ENCODE measurements around the gene TCHHL1. TPM values are rescaled to one million over a fixed set of nuclear protein-coding genes. Genes with fewer than 3 reads are reported as not detected.

The TCHHL1 gene
- total and polyA plus RNA-seq, 9 of the 15 experiments (the other 6 are each of a cell fraction or from before 2014, with no cell fraction given): not detected

- WGBS (ENCODE audit: insufficient coverage, low coverage, missing lambda C conversion rate): 50% methylated on average over 3 of the region's 3 CpGs
- intact Hi-C loops (cut with micrococcal nuclease): no loop called here
Measured at GRCh38 chr1:152044386-152044785, 44.5 kb downstream of the TCHHL1 start.

More at GRCh38 chr1:152044386-152044785, 44.5 kb downstream of the TCHHL1 start:
- Histone ChIP-seq H3K4me1 (replicated peaks in 1 of 2; ENCODE audit: control insufficient read depth in 2 of 2, insufficient read depth in 2 of 2, low read length in 2 of 2) (peaks cover 20 to 21% of the 10 kb centered on the region in 2 experiments; a peak in 4 of 5 replicates), H2AFZ (ENCODE audit: low read depth, low read length) (no peak overlapping the region), H3K79me2 (ENCODE audit: control insufficient read depth, insufficient read depth, low read length) (no peaks in the 10 kb centered on the region), H3K9ac (ENCODE audit: insufficient read depth in 1 of 2, low read depth in 2 of 2, low read length in 2 of 2) (no peak overlapping the region), H3K4me2 (ENCODE audit: insufficient read depth, low read length) (no peak overlapping the region), H4K20me1 (replicated peaks; ENCODE audit: control insufficient read depth, insufficient read depth, low read length) (no peaks in the 10 kb centered on the region), H3K27me3 (ENCODE audit: control insufficient read depth in 2 of 2, insufficient read depth in 2 of 2, low read length in 2 of 2) (no peaks in the 10 kb centered on the region), H3K4me3 (no peak overlapping the region), H3K27ac (ENCODE audit: extremely low read depth, low read depth, low read length) (no peak overlapping the region), H3K9me3 (replicated peaks; ENCODE audit: control insufficient read depth, insufficient read depth, low read depth, low read length) (no peaks in the 10 kb centered on the region), H3K9me1 (ENCODE audit: control insufficient read depth, insufficient read depth, low read length) (no peaks in the 10 kb centered on the region), H3K36me3 (ENCODE audit: control insufficient read depth, insufficient read depth, low read length) (no peaks in the 10 kb centered on the region)
- ChIA-PET CTCF (ENCODE audit: low intra/inter-chr PET ratio) (no interaction called here), POLR2A (no interaction called here)
- DNase-seq (ENCODE audit: extremely low read depth in 1 of 4, low spot score in 3 of 4): no peak
- no peak for TF ChIP-seq EGR1 (conservative IDR thresholded peaks at IDR 0.05)
- TF ChIP-seq REST (IDR thresholded peaks at IDR 0.05; ENCODE audit: borderline replicate concordance): 0 out of 2 replicates have a peak, but pooled peaks have one; percentile 9
- TF ChIP-seq REST (CRISPR knock-in tag; IDR thresholded peaks at IDR 0.05; ENCODE audit: low read depth): no peak
- no peak for ATAC-seq
- in situ Hi-C loops (cut with MboI): no loop called here
- no TSS peak for BruUV-seq (replicated peaks)
- FAIRE-seq: no peak
